Pons (tissue), 1 donor: ENCODE data around the gene MCC.

Experiments used
- DNase-seq: peaks from one replicate; pipeline ENCODE4 v3.0.0-alpha.2; 2016; ENCODE audit warnings: low spot score

The MCC gene

GRCh38 chr5:113177225-113177624, 311.0 kb downstream of the MCC start:
- DNase-seq: no peak

- DNase-seq: no peak
Observed at GRCh38 chr5:113176734-113177133, 311.5 kb downstream of the MCC start.

- DNase-seq: no peak
Observed at GRCh38 chr5:113176196-113176595, 312.1 kb downstream of the MCC start.

- no peak for DNase-seq
Observed at GRCh38 chr5:113172231-113172826, 315.9 kb downstream of the MCC start.

- no peak for DNase-seq
Observed at GRCh38 chr5:113171520-113171919, 316.7 kb downstream of the MCC start.

- DNase-seq: no peak
Observed at GRCh38 chr5:113170707-113171106, 317.5 kb downstream of the MCC start.

GRCh38 chr5:113169720-113170119, 318.5 kb downstream of the MCC start:
- no peak for DNase-seq

GRCh38 chr5:113167985-113168384, 320.3 kb downstream of the MCC start:
- DNase-seq: no peak

- DNase-seq: no peak
Observed at GRCh38 chr5:113166852-113167366, 321.3 kb downstream of the MCC start.

GRCh38 chr5:113166261-113166660, 322.0 kb downstream of the MCC start:
- DNase-seq: no peak

- DNase-seq: no peak
Observed at GRCh38 chr5:113164021-113164420, 324.2 kb downstream of the MCC start.

- DNase-seq: no peak
Observed at GRCh38 chr5:113163328-113163727, 324.9 kb downstream of the MCC start.

GRCh38 chr5:113162770-113163169, 325.5 kb downstream of the MCC start:
- no peak for DNase-seq

GRCh38 chr5:113162208-113162607, 326.0 kb downstream of the MCC start:
- DNase-seq: no peak

GRCh38 chr5:113161806-113162205, 326.4 kb downstream of the MCC start:
- DNase-seq: no peak

GRCh38 chr5:113157886-113158285, 330.4 kb downstream of the MCC start:
- DNase-seq: no peak

- no peak for DNase-seq
Observed at GRCh38 chr5:113156271-113156877, 331.9 kb downstream of the MCC start.

- DNase-seq: no peak
Observed at GRCh38 chr5:113153512-113154097, 334.6 kb downstream of the MCC start.

GRCh38 chr5:113152380-113152740, 335.9 kb downstream of the MCC start:
- no peak for DNase-seq

GRCh38 chr5:113151641-113152379, 336.4 kb downstream of the MCC start:
- no peak for DNase-seq

GRCh38 chr5:113150821-113151220, 337.4 kb downstream of the MCC start:
- no peak for DNase-seq

- no peak for DNase-seq
Observed at GRCh38 chr5:113150221-113150620, 338.0 kb downstream of the MCC start.

GRCh38 chr5:113147537-113147936, 340.7 kb downstream of the MCC start:
- no peak for DNase-seq
